Memory B cell (primary cell): ENCODE results near the gene MAN1A1.
"Not testable (repeated sequence)": the region's sequence is repeated elsewhere in the genome, so short reads cannot be mapped to it uniquely, and the experiment has no call there.

Experiments
- ATAC-seq: fragments of 150-1000 bp; cut with Tn5 transposase; 2 replicates; pipeline ENCODE4 v1.10.0; 2021; ENCODE audit warnings: low read depth, mild to moderate bottlenecking, moderate library complexity
- DNase-seq, 2 donors: peaks; one replicate each; pipeline ENCODE4 v3.0.0; 2022; ENCODE audit warnings: low spot score in 2 of 2
- H3K27ac Mint-ChIP-seq: one replicate; pipeline ENCODE4 v1.8.0; 2022; ENCODE audit warnings: mild to moderate bottlenecking, moderate library complexity, mixed read lengths
- H3K27me3 Mint-ChIP-seq: one replicate; pipeline ENCODE4 v1.8.0; 2022; ENCODE audit warnings: mixed read lengths
- H3K36me3 Mint-ChIP-seq: one replicate; pipeline ENCODE4 v1.8.0; 2022; ENCODE audit warnings: mild to moderate bottlenecking, mixed read lengths
- H3K4me1 Mint-ChIP-seq: one replicate; pipeline ENCODE4 v1.8.0; 2022; ENCODE audit warnings: mixed read lengths
- H3K4me3 Mint-ChIP-seq: one replicate; pipeline ENCODE4 v1.8.0; 2022; ENCODE audit warnings: mild to moderate bottlenecking, moderate library complexity, mixed read lengths
- H3K9me3 Mint-ChIP-seq: one replicate; pipeline ENCODE4 v1.8.0; 2022; ENCODE audit warnings: mixed read lengths

Gene MAN1A1

GRCh38 chr6:119349361-119350201, at the start of gene MAN1A1:
Gene MAN1A1, minus strand, starts transcription at chr6:119349761. Its CDS starts 696 bp downstream, at chr6:119349065.
- no peaks in the 10 kb centered on the region for H3K27me3 Mint-ChIP-seq

GRCh38 chr6:119395192-119395591, 45.6 kb upstream of the MAN1A1 start:
- Mint-ChIP-seq H3K27me3 (peaks cover 6% of the 10 kb centered on the region), H3K27ac (no peak overlapping the region), H3K4me1 (peaks cover 7% of the 10 kb centered on the region), H3K36me3 (peaks cover 2% of the 10 kb centered on the region), H3K9me3 (peaks cover 7% of the 10 kb centered on the region), H3K4me3 (no peak overlapping the region)
- no peak for DNase-seq
- ATAC-seq = peak; percentile 53

More at GRCh38 chr6:119349361-119350201, at the start of gene MAN1A1:
- H3K4me1 Mint-ChIP-seq = peaks cover 30% of the 10 kb centered on the region
- peak within 1 kb of the TSS; percentile 77 for H3K4me3 Mint-ChIP-seq
- H3K27ac Mint-ChIP-seq = peak within 1 kb of the TSS; percentile 88
- DNase-seq (peak; percentile 91 to 92), ATAC-seq (peak; percentile 85)
- H3K9me3 Mint-ChIP-seq = no peaks in the 10 kb centered on the region
- H3K36me3 Mint-ChIP-seq = no peaks in the 10 kb centered on the region

- peaks cover 4% of the 10 kb centered on the region for H3K4me1 Mint-ChIP-seq
- no peak overlapping the region for H3K27ac Mint-ChIP-seq
- H3K27me3 Mint-ChIP-seq = no peaks in the 10 kb centered on the region
- H3K4me3 Mint-ChIP-seq = no peak overlapping the region
- H3K36me3 Mint-ChIP-seq = peaks cover 3% of the 10 kb centered on the region
- H3K9me3 Mint-ChIP-seq = peaks cover 2% of the 10 kb centered on the region
- DNase-seq (no peak), ATAC-seq (no peak)
Measured at GRCh38 chr6:119390247-119390793, 40.8 kb upstream of the MAN1A1 start.

- Mint-ChIP-seq H3K4me3 (no peak overlapping the region), H3K4me1 (no peaks in the 10 kb centered on the region), H3K27me3 (no peaks in the 10 kb centered on the region), H3K27ac (no peak overlapping the region), H3K9me3 (peaks cover 5% of the 10 kb centered on the region), H3K36me3 (peaks cover 15% of the 10 kb centered on the region)
- DNase-seq (no peak), ATAC-seq (no peak)
Measured at GRCh38 chr6:119385994-119386393, 36.4 kb upstream of the MAN1A1 start.

GRCh38 chr6:119384444-119384843, 34.9 kb upstream of the MAN1A1 start:
- H3K27me3 Mint-ChIP-seq = no peaks in the 10 kb centered on the region
- peaks cover 12% of the 10 kb centered on the region for H3K9me3 Mint-ChIP-seq
- peaks cover 2% of the 10 kb centered on the region for H3K4me1 Mint-ChIP-seq
- no peak overlapping the region for H3K27ac Mint-ChIP-seq
- DNase-seq = no peak
- no peak for ATAC-seq
- peaks cover 17% of the 10 kb centered on the region for H3K36me3 Mint-ChIP-seq
- no peak overlapping the region for H3K4me3 Mint-ChIP-seq

- Mint-ChIP-seq H3K4me1 (peaks cover 2% of the 10 kb centered on the region), H3K9me3 (peaks cover 9% of the 10 kb centered on the region), H3K27ac (no peak overlapping the region), H3K4me3 (no peak overlapping the region), H3K27me3 (no peaks in the 10 kb centered on the region), H3K36me3 (peaks cover 18% of the 10 kb centered on the region)
- ATAC-seq (no peak), DNase-seq (no peak)
Measured at GRCh38 chr6:119379809-119380208, 30.2 kb upstream of the MAN1A1 start.

- not testable (repeated sequence) for DNase-seq, H3K4me3 Mint-ChIP-seq, H3K27me3 Mint-ChIP-seq, ATAC-seq, H3K27ac Mint-ChIP-seq, H3K4me1 Mint-ChIP-seq
- peaks cover 15% of the 10 kb centered on the region for H3K9me3 Mint-ChIP-seq
- peaks cover 18% of the 10 kb centered on the region for H3K36me3 Mint-ChIP-seq
Measured at GRCh38 chr6:119377043-119377442, 27.5 kb upstream of the MAN1A1 start.

GRCh38 chr6:119370080-119370479, 20.5 kb upstream of the MAN1A1 start:
- Mint-ChIP-seq H3K27me3 (no peaks in the 10 kb centered on the region), H3K36me3 (peaks cover 12% of the 10 kb centered on the region), H3K27ac (no peak overlapping the region), H3K4me3 (no peak overlapping the region), H3K4me1 (no peaks in the 10 kb centered on the region), H3K9me3 (peaks cover 6% of the 10 kb centered on the region)
- DNase-seq (no peak), ATAC-seq (no peak)

GRCh38 chr6:119368921-119369320, 19.4 kb upstream of the MAN1A1 start:
- no peak overlapping the region for H3K27ac Mint-ChIP-seq
- H3K4me3 Mint-ChIP-seq = no peak overlapping the region
- no peaks in the 10 kb centered on the region for H3K4me1 Mint-ChIP-seq
- H3K9me3 Mint-ChIP-seq = peaks cover 4% of the 10 kb centered on the region
- no peak for DNase-seq
- H3K27me3 Mint-ChIP-seq = no peaks in the 10 kb centered on the region
- H3K36me3 Mint-ChIP-seq = peaks cover 16% of the 10 kb centered on the region
- no peak for ATAC-seq

GRCh38 chr6:119361209-119361608, 11.6 kb upstream of the MAN1A1 start:
- no peak overlapping the region for H3K27ac Mint-ChIP-seq
- ATAC-seq (no peak), DNase-seq (no peak)
- H3K9me3 Mint-ChIP-seq = no peaks in the 10 kb centered on the region
- H3K27me3 Mint-ChIP-seq = no peaks in the 10 kb centered on the region
- peaks cover 14% of the 10 kb centered on the region for H3K4me1 Mint-ChIP-seq
- H3K4me3 Mint-ChIP-seq = no peak overlapping the region
- peaks cover 12% of the 10 kb centered on the region for H3K36me3 Mint-ChIP-seq

GRCh38 chr6:119360262-119360915, 10.8 kb upstream of the MAN1A1 start:
- H3K9me3 Mint-ChIP-seq = no peaks in the 10 kb centered on the region
- peaks cover 10% of the 10 kb centered on the region for H3K36me3 Mint-ChIP-seq
- no peak for ATAC-seq
- H3K4me1 Mint-ChIP-seq = peaks cover 17% of the 10 kb centered on the region
- no peaks in the 10 kb centered on the region for H3K27me3 Mint-ChIP-seq
- no peak overlapping the region for H3K4me3 Mint-ChIP-seq
- no peak for DNase-seq
- H3K27ac Mint-ChIP-seq = no peak overlapping the region

GRCh38 chr6:119355890-119356289, 6.3 kb upstream of the MAN1A1 start:
- Mint-ChIP-seq H3K9me3 (no peaks in the 10 kb centered on the region), H3K27ac (no peak overlapping the region), H3K4me3 (no peak overlapping the region), H3K27me3 (no peaks in the 10 kb centered on the region), H3K36me3 (no peaks in the 10 kb centered on the region), H3K4me1 (peaks cover 27% of the 10 kb centered on the region)
- no peak for DNase-seq
- no peak for ATAC-seq

GRCh38 chr6:119355157-119355556, 5.6 kb upstream of the MAN1A1 start:
- Mint-ChIP-seq H3K27ac (peak overlapping the region; percentile 76), H3K9me3 (no peaks in the 10 kb centered on the region), H3K4me1 (peaks cover 24% of the 10 kb centered on the region), H3K36me3 (no peaks in the 10 kb centered on the region), H3K4me3 (peak overlapping the region; percentile 33), H3K27me3 (no peaks in the 10 kb centered on the region)
- ATAC-seq (peak; percentile 56), DNase-seq (no peak)

GRCh38 chr6:119353696-119354095, 4.1 kb upstream of the MAN1A1 start:
- ATAC-seq = no peak
- Mint-ChIP-seq H3K27ac (no peak overlapping the region), H3K9me3 (no peaks in the 10 kb centered on the region), H3K4me3 (no peak overlapping the region), H3K4me1 (peaks cover 18% of the 10 kb centered on the region), H3K36me3 (no peaks in the 10 kb centered on the region), H3K27me3 (no peaks in the 10 kb centered on the region)
- DNase-seq = no peak
